Gastrocnemius medialis (tissue), 4 donors: ENCODE results near the gene PYGO2. TPM values are rescaled to one million over a fixed set of nuclear protein-coding genes. Genes with fewer than 3 reads are reported as not detected.

ENCODE experiments used
- ATAC-seq, 2 donors: fragments of 150-250 bp; one replicate each; pipeline ENCODE4 v1.9.1; 2016
- DNase-seq, 2 donors: peaks; one replicate each; pipeline ENCODE4 v3.0.0-alpha.2; 2019
- H3K27ac ChIP-seq, 4 donors: fragments of 200-600 bp; sonication (generic); 1 replicate in 1 of 4; 2 replicates in 3 of 4; pipeline ENCODE4 v1.5.1; 2016 to 2018; ENCODE audit warnings: mild to moderate bottlenecking in 2 of 4, moderate library complexity in 1 of 4
- H3K27me3 ChIP-seq, 3 donors: fragments of 200-600 bp; sonication (generic) in 2 of 3; 1 replicate in 1 of 3; 2 replicates in 2 of 3; pipeline versions ENCODE4 v1.5.1 to v1.6.0; 2016 to 2019; ENCODE audit warnings: mild to moderate bottlenecking in 1 of 3, moderate library complexity in 1 of 3
- H3K36me3 ChIP-seq, 2 donors: fragments of 200-600 bp; sonication (generic) in 1 of 2; one replicate each; pipeline ENCODE4 v1.5.1; 2017 to 2018
- H3K4me1 ChIP-seq, 2 donors: fragments of 200-600 bp; sonication (generic) in 1 of 2; one replicate each; pipeline ENCODE4 v1.5.1; 2016 to 2017; ENCODE audit warnings: mild to moderate bottlenecking in 2 of 2
- H3K4me3 ChIP-seq, 4 donors: fragments of 200-600 bp; sonication (generic) in 3 of 4; 1 replicate in 1 of 4; 2 replicates in 3 of 4; pipeline ENCODE4 v1.5.1; 2016 to 2019; ENCODE audit warnings: mild to moderate bottlenecking in 2 of 4
- H3K9me3 ChIP-seq, 3 donors: fragments of 200-600 bp; sonication (generic) in 2 of 3; 1 replicate in 1 of 3; 2 replicates in 2 of 3; pipeline ENCODE4 v1.5.1; 2016 to 2019
- POLR2A ChIP-seq, 2 donors: fragments of 450-650 bp; IDR thresholded peaks; one replicate each; pipeline ENCODE4 v1.6.1; 2017; ENCODE audit warnings: antibody characterized with exemption in 2 of 2, mild to moderate bottlenecking in 2 of 2, moderate library complexity in 2 of 2
- in situ Hi-C, 4 donors: fragments of 200-750 bp; cut with MboI; loops; one replicate each; pipeline versions ENCODE4 v1.15.0 to v1.8.0; 2017; ENCODE audit warnings: low sequenced_read_pairs in 4 of 4
- intact Hi-C: fragments of 100-400 bp; cut with DNase I; formaldehyde crosslinking; loops from one replicate; pipeline ENCODE4 v1.15.1; 2023; ENCODE audit warnings: low total_unique reads
- total RNA-seq, 4 donors: library from RNA; depleted of rRNA; stranded (reverse); fragments of >200 nt; gene quantifications; one replicate each; pipeline versions ENCODE4 v1.1.0 to v1.2.3, GENCODE V29; 2016
- TF ChIP-seq, protein P1 (sequence below), 5 experiments: fragments of 450-650 bp in 3 of 5; fragments of 200-600 bp in 2 of 5; sonication (generic) in 2 of 5; IDR thresholded peaks in 4 of 5; conservative IDR thresholded peaks in 1 of 5; 1 replicate in 4 of 5; 2 replicates in 1 of 5; pipeline ENCODE4 v1.5.1; 2016 to 2019; ENCODE audit warnings: antibody characterized with exemption in 5 of 5, mild to moderate bottlenecking in 3 of 5, moderate library complexity in 3 of 5

PYGO2 gene
- total RNA-seq, result 10 to 100 TPM; 12.6 to 22.7 (median 17.8) TPM

GRCh38 chr1:154961207-154962155, at the start of gene PYGO2:
TSS of gene PYGO2 (minus strand) at chr1:154961782. CDS start at chr1:154961576, 206 bp downstream.
- no peaks in the 10 kb centered on the region for H3K9me3 ChIP-seq
- intact Hi-C loops (loop anchor here (1.0 kb wide), 2 partner anchors 38 to 56 kb away; no protein-coding TSS in a partner anchor), in situ Hi-C loops (loop anchor here in 3 of 4 donors (5.0 to 25.0 kb wide), 3 partner anchors 36 to 101 kb away; partner anchors contain the start of genes ADAM15 (in 1 of the 3) and EFNA4 (in 1 of the 3))
- H3K36me3 ChIP-seq, result peaks cover 4 to 48% of the 10 kb centered on the region in 2 donors
- peak within 1 kb of the TSS; percentile 78 to 95 (median 80) for H3K4me3 ChIP-seq
- H3K4me1 ChIP-seq, result peaks cover 30 to 38% of the 10 kb centered on the region in 2 donors
- peak; percentile 55 to 62 for DNase-seq
- ATAC-seq, result peak; percentile 87 to 90
- peak; percentile 85 to 87 for TF ChIP-seq POLR2A (IDR thresholded peaks at IDR 0.05)
- TF ChIP-seq, protein P1, sequence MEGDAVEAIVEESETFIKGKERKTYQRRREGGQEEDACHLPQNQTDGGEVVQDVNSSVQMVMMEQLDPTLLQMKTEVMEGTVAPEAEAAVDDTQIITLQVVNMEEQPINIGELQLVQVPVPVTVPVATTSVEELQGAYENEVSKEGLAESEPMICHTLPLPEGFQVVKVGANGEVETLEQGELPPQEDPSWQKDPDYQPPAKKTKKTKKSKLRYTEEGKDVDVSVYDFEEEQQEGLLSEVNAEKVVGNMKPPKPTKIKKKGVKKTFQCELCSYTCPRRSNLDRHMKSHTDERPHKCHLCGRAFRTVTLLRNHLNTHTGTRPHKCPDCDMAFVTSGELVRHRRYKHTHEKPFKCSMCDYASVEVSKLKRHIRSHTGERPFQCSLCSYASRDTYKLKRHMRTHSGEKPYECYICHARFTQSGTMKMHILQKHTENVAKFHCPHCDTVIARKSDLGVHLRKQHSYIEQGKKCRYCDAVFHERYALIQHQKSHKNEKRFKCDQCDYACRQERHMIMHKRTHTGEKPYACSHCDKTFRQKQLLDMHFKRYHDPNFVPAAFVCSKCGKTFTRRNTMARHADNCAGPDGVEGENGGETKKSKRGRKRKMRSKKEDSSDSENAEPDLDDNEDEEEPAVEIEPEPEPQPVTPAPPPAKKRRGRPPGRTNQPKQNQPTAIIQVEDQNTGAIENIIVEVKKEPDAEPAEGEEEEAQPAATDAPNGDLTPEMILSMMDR (IDR thresholded peaks at IDR 0.05 in 4 of 5, conservative IDR thresholded peaks at IDR 0.05 in 1 of 5), result peak; percentile 59 to 88 (median 84)
- H3K27me3 ChIP-seq, result no peaks in the 10 kb centered on the region
- H3K27ac ChIP-seq, result peak within 1 kb of the TSS; percentile 94 to 100 (median 98)

- in situ Hi-C loops, result loop anchor here in 2 of 4 donors (10.0 kb wide), 1 partner anchor 46 kb away; the partner anchor contains the start of gene PYGO2 (in 2 of the 2)
- H3K4me1 ChIP-seq, result peaks cover 54 to 65% of the 10 kb centered on the region in 2 donors
Observed at GRCh38 chr1:155011004-155011416, 49.4 kb upstream of the PYGO2 start.

DNA sequence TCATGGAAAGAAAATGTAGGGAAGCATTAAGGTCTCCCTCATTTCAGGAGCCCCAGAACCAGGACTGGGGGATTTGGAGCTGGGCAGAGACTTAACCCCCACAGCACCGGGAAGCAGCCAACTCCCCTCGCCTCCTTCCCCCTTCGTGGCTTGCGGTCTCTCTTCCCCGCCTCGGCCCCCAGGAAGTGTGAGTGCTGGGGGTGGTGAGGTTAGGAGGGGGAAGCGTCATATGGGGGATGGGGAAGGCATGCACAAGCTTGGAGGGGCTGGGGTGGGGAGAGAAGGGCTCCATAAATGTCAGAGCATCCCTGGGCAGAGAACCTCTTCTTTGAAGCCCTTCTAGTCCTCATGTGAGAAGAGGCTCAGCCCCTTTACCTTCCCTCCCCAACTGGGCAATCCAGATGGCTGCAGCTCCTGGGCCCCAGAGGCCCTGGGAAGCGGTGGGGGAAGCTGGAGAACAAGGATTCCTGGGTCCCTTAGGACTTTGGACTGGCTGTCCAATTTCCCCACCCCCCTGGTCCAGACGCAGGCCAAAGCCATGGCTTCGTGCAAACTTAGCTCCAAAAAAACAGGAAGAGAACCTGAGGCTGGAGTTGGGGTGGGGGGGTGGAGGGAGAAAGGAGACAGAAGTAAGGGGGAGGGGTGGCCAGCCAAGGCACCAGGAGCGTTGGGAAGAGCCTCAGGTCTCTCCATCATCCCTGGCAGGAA, 48.8 kb upstream of the PYGO2 start:
- in situ Hi-C loops, result loop anchor here in 2 of 4 donors (10.0 kb wide), 1 partner anchor 46 kb away; the partner anchor contains the start of gene PYGO2 (in 2 of the 2)
- intact Hi-C loops, result no loop called here
- H3K9me3 ChIP-seq, result no peaks in the 10 kb centered on the region
- no peaks in the 10 kb centered on the region for H3K27me3 ChIP-seq
- ATAC-seq (no peak), DNase-seq (no peak)
- no peak for TF ChIP-seq POLR2A (IDR thresholded peaks at IDR 0.05)
- peak overlapping the region in 2 of 4 donors; percentile 51 to 63 for H3K4me3 ChIP-seq
- H3K4me1 ChIP-seq, result peaks cover 59 to 72% of the 10 kb centered on the region in 2 donors
- peaks cover 0 to 9% of the 10 kb centered on the region in 2 donors for H3K36me3 ChIP-seq
- peak overlapping the region; percentile 95 to 99 (median 98) for H3K27ac ChIP-seq

More at GRCh38 chr1:155011004-155011416, 49.4 kb upstream of the PYGO2 start:
- H3K27me3 ChIP-seq, result no peaks in the 10 kb centered on the region
- H3K9me3 ChIP-seq, result no peaks in the 10 kb centered on the region
- DNase-seq, result no peak
- peaks cover 0 to 13% of the 10 kb centered on the region in 2 donors for H3K36me3 ChIP-seq
- TF ChIP-seq, protein P1 (IDR thresholded peaks at IDR 0.05 in 4 of 5, conservative IDR thresholded peaks at IDR 0.05 in 1 of 5), result no peak
- TF ChIP-seq POLR2A (IDR thresholded peaks at IDR 0.05), result no peak
- ATAC-seq, result no peak
- peak overlapping the region in 1 of 4 donors; percentile 63 for H3K4me3 ChIP-seq
- H3K27ac ChIP-seq, result peak overlapping the region; percentile 95 to 99 (median 98)
- intact Hi-C loops, result no loop called here

- in situ Hi-C loops, result loop anchor here in 2 of 4 donors (10.0 kb wide), 1 partner anchor 45 kb away; the partner anchor contains the start of gene PYGO2 (in 2 of the 2)
- H3K27ac ChIP-seq, result peak overlapping the region; percentile 95 to 99 (median 98)
Observed at GRCh38 chr1:155009742-155010141, 48.2 kb upstream of the PYGO2 start.

More at GRCh38 chr1:155009742-155010141, 48.2 kb upstream of the PYGO2 start:
- Histone ChIP-seq H3K9me3 (no peaks in the 10 kb centered on the region), H3K27me3 (no peaks in the 10 kb centered on the region), H3K4me3 (peak overlapping the region; percentile 47 to 63 (median 52)), H3K36me3 (peaks cover 0 to 5% of the 10 kb centered on the region in 2 donors), H3K4me1 (peaks cover 62 to 78% of the 10 kb centered on the region in 2 donors)
- intact Hi-C loops, result loop anchor here (5.0 to 10.0 kb wide), 3 partner anchors 1115 to 1485 kb away; no protein-coding TSS in a partner anchor
- no peak for DNase-seq
- ATAC-seq, result no peak
- TF ChIP-seq, protein P1 (IDR thresholded peaks at IDR 0.05 in 4 of 5, conservative IDR thresholded peaks at IDR 0.05 in 1 of 5), result no peak
- no peak for TF ChIP-seq POLR2A (IDR thresholded peaks at IDR 0.05)
